Neural crest cell (in vitro differentiated cells): ENCODE results near the gene MYT1. TPM values are rescaled to one million over a fixed set of nuclear protein-coding genes. Genes with fewer than 3 reads are reported as not detected.

Source experiments
- DNase-seq: peaks from one replicate; pipeline ENCODE4 v3.0.0; 2021; ENCODE audit warnings: low read depth, mixed read lengths, low spot score
- H3K27ac Mint-ChIP-seq: one replicate; pipeline ENCODE4 v1.8.0; 2021; ENCODE audit warnings: mild to moderate bottlenecking, mixed read lengths; ENCODE audit not compliant: unreplicated experiment
- H3K27me3 Mint-ChIP-seq: 2 replicates; pipeline ENCODE4 v1.8.0; 2021; ENCODE audit warnings: low read depth, mild to moderate bottlenecking, mixed read lengths
- H3K36me3 Mint-ChIP-seq: 2 replicates; pipeline ENCODE4 v1.8.0; 2021; ENCODE audit warnings: low read depth, mild to moderate bottlenecking, mixed read lengths
- H3K4me1 Mint-ChIP-seq: 2 replicates; pipeline ENCODE4 v1.8.0; 2021; ENCODE audit warnings: mixed read lengths
- H3K4me3 Mint-ChIP-seq: one replicate; pipeline ENCODE4 v1.8.0; 2021; ENCODE audit warnings: mild to moderate bottlenecking, mixed read lengths
- H3K9me3 Mint-ChIP-seq: 2 replicates; pipeline ENCODE4 v1.8.0; 2021; ENCODE audit warnings: mixed read lengths
- CTCF ChIP-seq: fragments of 200-600 bp; sonication (generic); conservative IDR thresholded peaks from 2 replicates; pipeline ENCODE4 v1.5.0; 2021; ENCODE audit warnings: antibody characterized with exemption, mild to moderate bottlenecking
- total RNA-seq: library from RNA; stranded (reverse); gene quantifications from 2 replicates; pipeline ENCODE4 v1.2.1, GENCODE V29; 2021

MYT1 gene
- total RNA-seq, 1 donor from 2014 or later: 4.3 TPM

- peak overlapping the region; percentile 8 for H3K27ac Mint-ChIP-seq
- no peak overlapping the region for H3K4me3 Mint-ChIP-seq
- DNase-seq: no peak
- H3K36me3 Mint-ChIP-seq: no peaks in the 10 kb centered on the region
- no peaks in the 10 kb centered on the region for H3K9me3 Mint-ChIP-seq
- H3K27me3 Mint-ChIP-seq: no peaks in the 10 kb centered on the region
- peaks cover 28% of the 10 kb centered on the region for H3K4me1 Mint-ChIP-seq
- no peak for TF ChIP-seq CTCF
Observed at GRCh38 chr20:64242003-64242796, 77.9 kb downstream of the MYT1 start.

GRCh38 chr20:64242797-64243475 lies 78.7 kb downstream of the MYT1 start:
- Mint-ChIP-seq H3K27ac (peak overlapping the region; percentile 46), H3K4me1 (peaks cover 28% of the 10 kb centered on the region), H3K27me3 (no peaks in the 10 kb centered on the region), H3K36me3 (no peaks in the 10 kb centered on the region), H3K9me3 (no peaks in the 10 kb centered on the region), H3K4me3 (no peak overlapping the region)
- no peak for TF ChIP-seq CTCF
- DNase-seq: no peak

- H3K27me3 Mint-ChIP-seq: peaks cover 2% of the 10 kb centered on the region
Observed at GRCh38 chr20:64244281-64244805, 80.1 kb downstream of the MYT1 start.

GRCh38 chr20:64244870-64245603 lies 80.8 kb downstream of the MYT1 start:
- no peak for TF ChIP-seq CTCF
- peaks cover 28% of the 10 kb centered on the region for H3K4me1 Mint-ChIP-seq
- H3K9me3 Mint-ChIP-seq: no peaks in the 10 kb centered on the region
- H3K27me3 Mint-ChIP-seq: peaks cover 8% of the 10 kb centered on the region
- DNase-seq: no peak
- no peak overlapping the region for H3K27ac Mint-ChIP-seq
- no peak overlapping the region for H3K4me3 Mint-ChIP-seq
- no peaks in the 10 kb centered on the region for H3K36me3 Mint-ChIP-seq

More at GRCh38 chr20:64244281-64244805, 80.1 kb downstream of the MYT1 start:
- peaks cover 28% of the 10 kb centered on the region for H3K4me1 Mint-ChIP-seq
- no peak for TF ChIP-seq CTCF
- no peak overlapping the region for H3K27ac Mint-ChIP-seq
- DNase-seq: no peak
- H3K4me3 Mint-ChIP-seq: no peak overlapping the region
- no peaks in the 10 kb centered on the region for H3K36me3 Mint-ChIP-seq
- no peaks in the 10 kb centered on the region for H3K9me3 Mint-ChIP-seq
